Activated T-helper 2 cell treated with anti-CD3 and anti-CD28 coated beads, Interferon-gamma antibody, Interleukin-2, Interleukin-4, amounts not matched to agents 10 μg/mL and 5 μg/mL and 100 μg/mL, durations not matched to agents 14 hours and 24 hours and 36 hours (primary cell): Measurements from ENCODE around the gene GSE1. TPM values are rescaled to one million over a fixed set of nuclear protein-coding genes. Genes with fewer than 3 reads are reported as not detected.
"Not testable (repeated sequence)": the region's sequence is repeated elsewhere in the genome, so short reads cannot be mapped to it uniquely, and the experiment has no call there.

Experiments used
- DNase-seq: peaks from one replicate; pipeline ENCODE4 v3.0.0; 2021; ENCODE audit warnings: low spot score
- H3K27ac Mint-ChIP-seq: one replicate; pipeline ENCODE4 v1.8.0; 2021; ENCODE audit warnings: mixed read lengths
- H3K27me3 Mint-ChIP-seq: one replicate; pipeline ENCODE4 v1.8.0; 2021; ENCODE audit warnings: low read depth, mixed read lengths
- H3K36me3 Mint-ChIP-seq: one replicate; pipeline ENCODE4 v1.8.0; 2021; ENCODE audit warnings: low read depth, mixed read lengths
- H3K4me1 Mint-ChIP-seq: one replicate; pipeline ENCODE4 v1.8.0; 2021; ENCODE audit warnings: low read depth, mixed read lengths
- H3K4me3 Mint-ChIP-seq: one replicate; pipeline ENCODE4 v1.8.0; 2021; ENCODE audit warnings: low read depth, mild to moderate bottlenecking, moderate library complexity, mixed read lengths
- H3K9me3 Mint-ChIP-seq: one replicate; pipeline ENCODE4 v1.8.0; 2021; ENCODE audit warnings: mixed read lengths
- intact Hi-C: fragments of 100-400 bp; cut with micrococcal nuclease; formaldehyde crosslinking; loops from one replicate; pipeline ENCODE4 v1.15.1; 2023
- total RNA-seq: library from RNA; stranded (reverse); gene quantifications from 2 replicates; pipeline ENCODE4 v1.2.3, GENCODE V29; 2022

The GSE1 gene
- total RNA-seq, 1 donor from 2014 or later = 37.2 TPM

DNA sequence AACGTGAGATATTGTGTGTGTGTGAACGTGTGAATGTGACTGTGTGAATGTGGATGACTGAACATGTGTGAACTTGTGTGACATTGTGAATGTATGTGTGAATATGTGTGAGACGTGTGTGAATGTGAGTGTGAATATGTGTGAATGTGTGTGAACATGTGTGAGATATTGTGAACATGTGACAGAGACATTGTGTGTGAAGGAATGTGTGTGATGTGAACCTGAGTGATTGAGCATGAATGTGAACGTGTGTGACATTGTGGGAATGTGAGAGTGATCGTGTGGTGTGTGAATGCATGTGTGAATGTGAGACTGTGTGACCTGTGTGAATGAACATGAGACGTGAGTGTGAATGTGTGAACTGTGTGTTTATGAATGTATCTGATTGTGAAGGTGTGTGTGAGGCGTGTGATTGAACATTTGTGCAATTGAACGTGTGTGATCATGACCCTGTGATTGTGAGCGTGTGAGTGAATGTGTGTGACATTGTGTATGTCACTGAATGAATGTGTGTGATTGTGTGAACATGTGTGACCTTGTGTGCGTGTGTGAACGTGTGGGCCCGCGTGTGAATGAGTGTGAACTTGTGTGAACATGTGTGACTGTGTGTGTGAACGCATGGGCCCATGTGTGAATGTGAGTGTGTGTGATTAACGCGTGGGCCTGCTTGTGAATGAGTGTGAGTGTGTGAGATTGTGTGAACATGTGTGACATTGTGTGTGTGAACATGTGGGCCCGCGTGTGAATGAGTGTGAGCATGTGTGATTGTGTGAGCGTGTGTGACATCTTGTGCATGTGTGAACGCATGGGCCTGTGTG, 23.2 kb upstream of the GSE1 start:
- intact Hi-C loops = no loop called here
- peaks cover 2% of the 10 kb centered on the region for H3K4me1 Mint-ChIP-seq
- H3K27me3 Mint-ChIP-seq = no peaks in the 10 kb centered on the region
- DNase-seq = no peak
- H3K4me3 Mint-ChIP-seq = no peak overlapping the region
- no peaks in the 10 kb centered on the region for H3K36me3 Mint-ChIP-seq
- H3K27ac Mint-ChIP-seq = no peak overlapping the region
- H3K9me3 Mint-ChIP-seq = no peaks in the 10 kb centered on the region

DNA sequence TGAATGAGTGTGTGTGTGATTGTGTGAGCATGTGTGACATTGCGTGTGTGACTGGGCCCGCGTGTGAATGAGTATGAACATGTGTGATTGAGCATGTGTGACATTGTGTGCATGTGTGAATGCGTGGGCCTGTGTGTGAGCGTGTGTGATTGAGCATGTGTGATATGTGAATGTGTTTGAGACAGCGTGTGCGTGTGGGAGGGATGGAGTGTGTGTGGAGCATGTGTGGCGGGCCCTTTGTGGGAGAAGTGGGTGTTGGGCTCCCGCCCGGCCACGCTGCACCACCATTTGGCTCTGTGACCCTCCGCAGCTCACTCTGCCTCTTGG, 22.7 kb upstream of the GSE1 start:
- DNase-seq = no peak
- Mint-ChIP-seq H3K36me3 (no peaks in the 10 kb centered on the region), H3K27ac (no peak overlapping the region), H3K27me3 (no peaks in the 10 kb centered on the region), H3K4me1 (peaks cover 2% of the 10 kb centered on the region), H3K9me3 (no peaks in the 10 kb centered on the region), H3K4me3 (no peak overlapping the region)
- intact Hi-C loops = no loop called here

DNA sequence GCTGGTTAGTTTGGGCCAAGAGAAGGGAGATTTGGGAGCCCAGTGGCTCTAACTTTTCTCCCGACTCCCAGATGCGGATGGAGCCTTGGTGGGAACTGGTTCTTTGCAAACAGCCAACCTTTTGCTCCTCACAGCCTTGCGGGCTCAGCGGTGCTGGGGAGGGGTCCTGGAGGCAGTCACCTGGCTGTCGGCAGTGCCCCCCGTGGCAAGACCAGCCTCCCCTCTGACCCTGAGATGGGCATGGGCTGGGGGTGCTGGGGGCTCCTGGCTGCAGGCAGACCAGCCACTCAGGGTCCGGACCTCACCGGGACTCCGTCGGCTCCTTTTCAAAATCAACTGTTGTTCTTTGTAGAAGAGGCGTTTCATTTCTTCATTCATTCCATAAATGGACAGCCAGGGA, 21.7 kb upstream of the GSE1 start:
- no peaks in the 10 kb centered on the region for H3K27me3 Mint-ChIP-seq
- intact Hi-C loops = no loop called here
- H3K27ac Mint-ChIP-seq = no peak overlapping the region
- DNase-seq = no peak
- H3K9me3 Mint-ChIP-seq = no peaks in the 10 kb centered on the region
- peaks cover 4% of the 10 kb centered on the region for H3K4me1 Mint-ChIP-seq
- H3K36me3 Mint-ChIP-seq = peaks cover 3% of the 10 kb centered on the region
- no peak overlapping the region for H3K4me3 Mint-ChIP-seq

DNA sequence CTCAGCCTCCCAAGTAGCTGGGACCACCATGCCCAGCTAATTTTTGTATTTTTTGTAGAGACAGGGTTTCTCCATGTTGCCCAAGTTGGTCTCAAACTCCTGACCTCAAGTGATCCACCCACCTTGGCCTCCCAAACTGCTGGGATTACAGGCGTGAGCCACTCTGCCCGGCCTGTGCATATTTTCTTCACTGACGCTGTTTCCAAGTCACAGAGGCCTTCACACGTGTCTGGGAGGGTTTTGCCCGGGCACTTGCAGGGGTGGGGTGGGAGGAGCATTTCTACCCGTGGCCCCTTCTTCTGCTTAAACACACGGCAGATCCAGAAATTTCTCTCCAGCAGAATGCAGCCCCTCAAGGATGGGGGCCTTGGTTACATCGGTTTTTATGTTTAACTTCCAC, 20.8 kb upstream of the GSE1 start:
- H3K27ac Mint-ChIP-seq, H3K4me1 Mint-ChIP-seq, H3K27me3 Mint-ChIP-seq, H3K9me3 Mint-ChIP-seq, H3K36me3 Mint-ChIP-seq, H3K4me3 Mint-ChIP-seq, DNase-seq, intact Hi-C loops: not testable (repeated sequence)

DNA sequence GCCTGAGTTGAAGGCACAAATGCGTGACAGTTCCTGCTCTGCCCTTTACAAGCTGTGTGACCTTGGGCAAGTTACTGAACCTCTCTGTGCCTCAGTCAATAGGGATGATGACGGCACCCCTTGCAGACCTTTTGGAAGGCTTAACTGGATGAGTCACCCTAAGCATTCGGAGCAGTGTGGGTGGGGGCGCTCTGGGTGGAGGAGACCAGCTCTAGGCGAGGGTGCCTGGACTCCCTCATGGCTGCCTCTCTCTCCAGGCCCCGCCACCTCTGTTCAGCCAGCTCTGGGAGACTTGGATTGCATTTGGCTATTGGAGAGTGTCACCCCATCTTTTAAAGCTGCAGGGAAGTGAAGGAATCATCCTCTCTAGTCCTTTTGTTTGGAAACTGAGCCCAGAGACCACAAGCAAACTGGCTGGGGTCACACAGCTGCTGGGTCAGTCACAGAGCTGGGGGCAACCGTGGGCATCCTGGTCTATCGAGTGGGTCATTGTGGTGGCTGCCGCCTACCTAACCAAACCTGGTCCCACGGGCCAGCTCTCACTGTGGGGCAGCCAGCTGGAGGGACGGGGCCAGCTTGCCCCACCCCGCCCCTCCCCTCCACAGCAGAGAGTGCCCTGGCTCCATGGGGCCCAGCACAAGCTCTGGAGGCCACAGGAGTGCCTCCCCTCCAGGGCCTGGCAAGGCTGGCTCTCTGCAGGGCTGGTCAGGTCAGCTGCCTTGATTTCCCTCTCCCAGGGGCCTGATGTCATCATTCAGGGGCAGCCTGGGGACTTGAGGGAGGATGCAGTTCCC, 20.2 kb upstream of the GSE1 start:
- Mint-ChIP-seq H3K27me3 (no peaks in the 10 kb centered on the region), H3K4me1 (peaks cover 4% of the 10 kb centered on the region), H3K36me3 (peaks cover 3% of the 10 kb centered on the region), H3K9me3 (no peaks in the 10 kb centered on the region), H3K27ac (no peak overlapping the region), H3K4me3 (no peak overlapping the region)
- intact Hi-C loops = no loop called here
- DNase-seq = no peak

DNA sequence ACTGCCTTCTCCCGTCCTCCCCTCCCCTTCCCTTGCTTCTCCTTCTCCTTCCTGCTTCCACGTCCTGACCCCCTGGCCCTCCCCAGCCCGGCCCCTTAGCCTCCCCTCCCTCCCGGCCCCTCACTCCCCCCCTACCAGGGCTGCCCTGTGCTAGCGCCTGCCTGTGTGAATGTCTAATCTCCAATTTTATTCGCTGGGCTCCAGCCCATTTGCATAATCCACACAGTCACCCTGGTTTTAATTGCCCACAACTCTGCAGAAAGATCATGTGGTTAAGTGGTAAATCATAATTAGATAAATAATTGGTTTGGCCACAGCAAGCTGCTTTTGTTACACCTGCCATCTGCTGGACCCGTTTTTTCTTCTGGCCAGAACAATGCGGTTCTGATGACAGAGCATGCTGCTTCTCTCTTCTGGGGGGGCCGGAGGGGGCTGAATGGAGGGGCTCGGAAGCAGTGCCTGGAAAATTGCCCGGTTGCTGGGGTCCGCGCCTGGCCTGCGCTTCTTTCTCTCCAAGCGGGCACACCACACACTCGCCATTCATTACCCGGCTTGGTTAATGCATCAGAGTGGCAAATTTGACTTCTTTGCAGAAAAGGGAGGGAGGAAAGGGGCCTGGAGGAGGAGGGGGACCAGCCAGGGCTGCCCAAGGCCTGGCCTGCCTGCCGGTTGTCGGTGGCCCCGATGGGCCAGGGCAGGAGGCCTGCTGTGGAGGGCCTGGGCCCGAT, 19.5 kb upstream of the GSE1 start:
- intact Hi-C loops = no loop called here
- Mint-ChIP-seq H3K27ac (no peak overlapping the region), H3K4me3 (no peak overlapping the region), H3K27me3 (no peaks in the 10 kb centered on the region), H3K36me3 (peaks cover 3% of the 10 kb centered on the region), H3K9me3 (no peaks in the 10 kb centered on the region), H3K4me1 (peaks cover 4% of the 10 kb centered on the region)
- DNase-seq = no peak

DNA sequence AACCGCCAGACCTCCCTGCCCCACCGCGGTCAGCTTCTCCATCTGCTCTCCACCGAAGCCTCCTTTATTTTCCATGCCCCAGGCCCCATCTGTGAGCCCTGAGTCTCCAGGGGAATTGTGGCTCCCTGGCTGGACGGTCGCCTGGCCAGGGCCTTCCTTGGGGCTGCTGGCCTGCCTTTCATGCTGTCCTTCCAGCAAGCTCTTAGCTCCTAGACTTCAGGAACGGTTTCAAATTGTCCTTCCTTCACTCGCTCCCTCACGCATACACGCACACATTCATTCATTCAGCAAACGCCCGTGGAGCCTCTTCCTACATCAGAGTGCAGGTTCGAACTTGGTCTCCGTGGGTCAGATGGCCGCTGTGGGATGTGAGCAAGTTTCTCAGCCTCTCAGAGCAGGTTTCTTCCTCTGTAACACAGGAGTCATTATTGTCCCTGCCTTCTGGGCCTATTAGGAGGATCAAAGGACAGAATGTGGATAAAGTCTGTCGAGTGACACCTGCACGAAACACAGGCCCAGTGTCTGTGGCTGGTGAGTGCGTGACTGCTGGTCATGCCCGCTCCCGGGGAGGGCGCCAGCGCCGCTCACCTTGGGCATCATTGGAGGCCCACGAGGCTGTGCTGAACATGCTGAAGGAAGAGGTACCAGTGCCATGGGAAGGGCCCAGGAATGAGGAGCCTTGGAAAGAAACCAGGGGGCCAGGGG, 18.7 kb upstream of the GSE1 start:
- H3K4me3 Mint-ChIP-seq = no peak overlapping the region
- no peaks in the 10 kb centered on the region for H3K9me3 Mint-ChIP-seq
- H3K36me3 Mint-ChIP-seq = peaks cover 3% of the 10 kb centered on the region
- peaks cover 4% of the 10 kb centered on the region for H3K4me1 Mint-ChIP-seq
- H3K27me3 Mint-ChIP-seq = no peaks in the 10 kb centered on the region
- H3K27ac Mint-ChIP-seq = no peak overlapping the region
- DNase-seq = no peak
- intact Hi-C loops = no loop called here

DNA sequence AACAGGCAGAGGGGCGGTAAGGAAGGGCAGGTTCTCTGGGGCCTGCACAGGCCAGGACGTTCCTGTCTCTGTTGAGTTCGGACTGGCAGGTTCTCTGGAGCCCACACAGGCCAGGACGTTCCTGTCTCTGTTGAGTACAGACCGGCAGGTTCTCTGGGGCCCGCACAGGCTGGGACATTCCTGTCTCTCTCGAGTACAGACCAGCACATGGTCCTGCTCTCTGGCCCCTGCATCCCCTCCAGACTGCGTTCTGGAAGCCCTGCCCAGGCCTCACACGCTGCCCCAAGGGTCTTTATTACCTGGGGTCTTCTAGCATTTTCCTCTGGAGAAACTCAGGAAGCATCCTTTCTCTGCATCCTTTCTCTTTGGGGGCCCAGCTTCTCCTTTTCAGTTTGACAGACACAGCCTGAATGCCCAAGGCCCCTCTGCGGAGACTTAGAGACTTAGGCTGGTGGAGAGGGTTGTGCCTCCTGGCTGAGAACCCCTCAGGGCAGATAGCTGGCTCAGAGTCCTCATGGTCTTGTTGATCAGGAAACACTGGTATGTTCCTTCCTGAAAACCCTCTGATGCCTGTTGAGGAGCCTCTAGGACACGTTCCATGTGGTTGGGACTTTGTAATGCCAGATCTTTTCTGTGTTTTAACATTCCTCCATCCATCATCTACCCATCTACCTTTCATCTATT, 18.0 kb upstream of the GSE1 start:
- Mint-ChIP-seq H3K27ac (no peak overlapping the region), H3K9me3 (no peaks in the 10 kb centered on the region), H3K36me3 (peaks cover 3% of the 10 kb centered on the region), H3K4me1 (peaks cover 4% of the 10 kb centered on the region), H3K4me3 (no peak overlapping the region), H3K27me3 (no peaks in the 10 kb centered on the region)
- no peak for DNase-seq
- intact Hi-C loops = no loop called here

DNA sequence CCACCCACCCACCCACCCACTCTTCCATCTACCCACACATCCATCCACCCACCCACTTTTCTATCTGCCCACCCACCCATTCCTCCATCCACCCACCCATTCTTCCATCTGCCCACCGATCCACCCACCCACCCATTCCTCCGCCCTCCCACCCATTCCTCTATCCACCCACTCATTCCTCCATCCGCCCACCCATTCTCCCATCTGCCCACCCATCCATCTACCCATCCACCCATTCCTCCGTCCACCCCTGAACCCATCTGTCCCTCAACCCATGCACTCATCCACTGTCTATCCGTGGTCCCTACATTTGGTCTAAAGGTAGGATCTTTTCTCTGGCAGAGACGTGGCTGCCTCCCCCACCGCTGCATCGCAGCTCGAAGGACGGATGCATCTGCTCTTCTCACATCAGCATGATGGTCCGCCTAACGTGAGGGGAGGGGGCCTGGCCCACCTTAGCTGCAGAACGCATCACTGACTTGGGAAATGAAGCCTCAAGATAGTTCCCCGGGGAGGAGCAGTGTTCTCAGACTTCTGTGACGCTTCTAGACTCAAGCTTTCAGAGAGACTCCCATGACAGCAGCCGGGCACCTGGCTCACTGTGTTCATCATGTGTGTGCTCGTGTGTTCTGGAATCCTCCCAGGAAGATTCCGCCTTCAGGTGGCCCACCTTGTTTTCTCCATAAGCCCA, 17.2 kb upstream of the GSE1 start:
- Mint-ChIP-seq H3K4me1 (peaks cover 4% of the 10 kb centered on the region), H3K27me3 (no peaks in the 10 kb centered on the region), H3K9me3 (no peaks in the 10 kb centered on the region), H3K36me3 (peaks cover 3% of the 10 kb centered on the region), H3K27ac (no peak overlapping the region), H3K4me3 (no peak overlapping the region)
- intact Hi-C loops = no loop called here
- DNase-seq = no peak

DNA sequence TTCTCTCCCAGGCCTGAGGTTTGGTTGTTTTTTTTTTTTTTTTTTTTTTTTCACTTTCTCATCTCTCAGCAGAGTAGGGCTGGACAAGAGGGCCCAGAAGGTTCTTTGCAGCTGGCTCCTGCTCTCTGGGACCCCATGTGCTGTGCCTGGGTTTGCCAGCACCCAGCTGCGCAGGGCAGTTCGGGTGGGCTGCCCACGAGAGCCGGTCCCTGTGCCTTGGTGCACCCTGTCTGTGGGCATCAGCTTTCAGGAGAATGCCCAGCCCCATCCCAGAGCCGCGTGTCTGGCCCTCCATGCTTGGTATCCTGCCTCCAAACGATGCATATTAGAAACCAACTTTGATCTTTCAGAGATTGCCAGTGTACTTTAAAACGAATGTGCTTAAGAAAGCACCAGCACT, 15.0 kb upstream of the GSE1 start:
- Mint-ChIP-seq H3K27me3 (no peaks in the 10 kb centered on the region), H3K4me1 (peaks cover 2% of the 10 kb centered on the region), H3K4me3 (no peak overlapping the region), H3K27ac (no peak overlapping the region), H3K36me3 (peaks cover 3% of the 10 kb centered on the region), H3K9me3 (no peaks in the 10 kb centered on the region)
- intact Hi-C loops = no loop called here
- DNase-seq = no peak

DNA sequence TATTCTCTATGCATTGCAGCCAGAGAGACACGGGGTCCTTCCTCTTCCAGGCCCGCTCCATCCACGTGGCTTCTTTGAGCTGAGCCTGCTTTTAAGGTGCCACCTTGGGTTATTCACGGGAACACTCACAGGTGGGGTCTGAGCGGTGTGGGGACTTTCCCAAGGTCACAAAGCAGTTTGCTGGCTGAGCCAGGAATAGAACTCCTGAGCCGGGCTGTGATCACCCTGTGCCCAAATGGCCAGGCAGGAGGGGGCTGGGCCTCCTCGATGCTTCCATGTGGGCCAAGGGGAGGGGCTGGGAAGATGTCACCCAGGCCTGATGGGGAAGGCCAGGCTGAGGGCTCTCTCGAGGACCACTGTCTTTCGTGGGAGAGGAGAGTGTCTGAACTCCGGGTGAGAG, 13.0 kb upstream of the GSE1 start:
- H3K4me3 Mint-ChIP-seq = no peak overlapping the region

More for the DNA sequence above, 13.0 kb upstream of the GSE1 start:
- no peaks in the 10 kb centered on the region for H3K27me3 Mint-ChIP-seq
- no peak overlapping the region for H3K27ac Mint-ChIP-seq
- intact Hi-C loops = no loop called here
- no peak for DNase-seq
- peaks cover 3% of the 10 kb centered on the region for H3K36me3 Mint-ChIP-seq
- H3K9me3 Mint-ChIP-seq = no peaks in the 10 kb centered on the region
- peaks cover 2% of the 10 kb centered on the region for H3K4me1 Mint-ChIP-seq
